HCT116 (cell line): Measurements from ENCODE around the gene VDAC1. TPM values are rescaled to one million over a fixed set of nuclear protein-coding genes. Genes with fewer than 3 reads are reported as not detected.

ENCODE experiments used
- ATAC-seq: fragments of 200-7000 bp; cut with Tn5 transposase; 2 replicates; pipeline ENCODE4 v1.9.1; 2020; ENCODE audit warnings: mild to moderate bottlenecking, moderate library complexity
- BruUV-seq: library from RNA; stranded (reverse); fragments of 400-500 nt; replicated peaks from 2 replicates; lab custom pipeline; 2021; lab: Mats Ljungman, UMichigan
- CTCF ChIA-PET: fragments of 300-600 bp; sonication (Branson Sonifier 250); formaldehyde crosslinking; loops from one replicate; lab custom pipeline; 2021; ENCODE audit warnings: antibody characterized with exemption; lab: Charles Lee
- POLR2A ChIA-PET: fragments of 300-600, 350-600 bp; sonication (Branson Sonifier 250); formaldehyde crosslinking; loops from one replicate; lab custom pipeline; 2021; ENCODE audit warnings: antibody characterized with exemption; lab: Charles Lee
- RAD21 ChIA-PET, 2 experiments: fragments of 300-600 bp; sonication (Branson Sonifier 250); formaldehyde crosslinking; loops; one replicate each; lab custom pipeline; 2023; ENCODE audit warnings: low total read pairs in 2 of 2; ENCODE audit not compliant: uncharacterized antibody in 2 of 2, unreplicated experiment in 2 of 2, low non-redundant PET in 1 of 2; lab: Charles Lee
- DNase-seq: peaks from one replicate; pipeline ENCODE4 v3.0.0-alpha.2; 2010; ENCODE audit warnings: low read depth, low spot score
- H2AFZ ChIP-seq: fragments of 200-600 bp; shearing (Covaris generic), sonication (generic); 2 replicates; pipeline ENCODE4 v1.6.1; 2017; ENCODE audit warnings: low read depth, mixed run types, mixed read lengths, antibody characterized with exemption, low read length; ENCODE audit not compliant: poor library complexity, severe bottlenecking
- H3K27ac ChIP-seq: 2 replicates; pipeline ENCODE4 v1.5.1; 2012; ENCODE audit warnings: low read depth, low read length
- H3K27me3 ChIP-seq: fragments of 200-600 bp; sonication (generic); 2 replicates; pipeline ENCODE4 v1.6.1; 2016; ENCODE audit warnings: mixed run types, low read length, mixed read lengths; ENCODE audit not compliant: insufficient read depth
- H3K36me3 ChIP-seq, 2 experiments: fragments of 200-500 bp in 1 of 2; fragments of 200-600 bp in 1 of 2; sonication (Bioruptor generic) in 1 of 2; sonication (generic) in 1 of 2; 2 replicates each; pipeline versions ENCODE4 v1.5.1 to v1.6.1; 2014 to 2016; ENCODE audit warnings: low read length in 2 of 2, inconsistent platforms in 1 of 2, mixed read lengths in 1 of 2, mixed run types in 1 of 2; ENCODE audit not compliant: insufficient read depth in 2 of 2, control insufficient read depth in 1 of 2
- H3K4me1 ChIP-seq, 2 experiments: fragments of 200-600 bp in 1 of 2; sonication (generic) in 1 of 2; 2 replicates each; pipeline versions ENCODE4 v1.5.1 to v1.6.1; 2012 to 2017; ENCODE audit warnings: low read length in 2 of 2, inconsistent platforms in 1 of 2, mild to moderate bottlenecking in 1 of 2, mixed read lengths in 1 of 2, mixed run types in 1 of 2, moderate library complexity in 1 of 2; ENCODE audit not compliant: insufficient read depth in 2 of 2, control insufficient read depth in 1 of 2
- H3K4me2 ChIP-seq: fragments of 200-600 bp; sonication (generic); 2 replicates; pipeline ENCODE4 v1.6.1; 2017; ENCODE audit warnings: mixed run types, low read length, mixed read lengths
- H3K4me3 ChIP-seq, 2 experiments: fragments of 200-600 bp in 1 of 2; sonication (generic) in 1 of 2; replicated peaks in 1 of 2; 2 replicates each; pipeline ENCODE4 v1.5.1; 2011 to 2016; ENCODE audit warnings: low read length in 2 of 2, control low read depth in 1 of 2, low read depth in 1 of 2, mild to moderate bottlenecking in 1 of 2, mixed read lengths in 1 of 2, mixed run types in 1 of 2
- H3K79me2 ChIP-seq: fragments of 200-600 bp; sonication (generic); 2 replicates; pipeline ENCODE4 v1.6.1; 2017; ENCODE audit warnings: mild to moderate bottlenecking, mixed run types, low read length, moderate library complexity, mixed read lengths; ENCODE audit not compliant: insufficient read depth
- H3K9ac ChIP-seq: fragments of 200-600 bp; sonication (generic); 2 replicates; pipeline ENCODE4 v1.6.1; 2016; ENCODE audit warnings: low read length, mixed read lengths
- H3K9me2 ChIP-seq: fragments of 200-600 bp; sonication (generic), shearing (Covaris generic); 2 replicates; pipeline ENCODE4 v1.6.1; 2017; ENCODE audit warnings: mixed run types, mild to moderate bottlenecking, moderate library complexity; ENCODE audit not compliant: insufficient read depth
- H3K9me3 ChIP-seq, 2 experiments: fragments of 200-500 bp in 1 of 2; fragments of 200-600 bp in 1 of 2; sonication (Bioruptor generic) in 1 of 2; sonication (generic) in 1 of 2; 2 replicates each; pipeline ENCODE4 v1.6.1; 2014 to 2017; ENCODE audit warnings: low read length in 2 of 2, mixed read lengths in 2 of 2, inconsistent platforms in 1 of 2, low read depth in 1 of 2, mild to moderate bottlenecking in 1 of 2, mixed run types in 1 of 2, moderate library complexity in 1 of 2; ENCODE audit not compliant: control insufficient read depth in 1 of 2, insufficient read depth in 1 of 2
- H4K20me1 ChIP-seq: fragments of 200-600 bp; sonication (generic), shearing (Covaris generic); 2 replicates; pipeline ENCODE4 v1.6.1; 2017; ENCODE audit warnings: mixed run types, mild to moderate bottlenecking, moderate library complexity; ENCODE audit not compliant: insufficient read depth
- ATF3 ChIP-seq: IDR thresholded peaks from 2 replicates; pipeline ENCODE4 v1.6.1; 2012
- CBX3 ChIP-seq: IDR thresholded peaks from 2 replicates; pipeline ENCODE4 v1.6.1; 2012; ENCODE audit warnings: low read depth
- CEBPB ChIP-seq: IDR thresholded peaks from 2 replicates; pipeline ENCODE4 v1.6.1; 2012; ENCODE audit warnings: low read depth
- CTCF ChIP-seq, 3 experiments: fragments of 200-600 bp in 1 of 3; sonication (generic) in 1 of 3; IDR thresholded peaks in 2 of 3; conservative IDR thresholded peaks in 1 of 3; 2 replicates each; pipeline ENCODE4 v1.5.1; 2012 to 2017; ENCODE audit warnings: low read depth in 2 of 3, low read length in 2 of 3, antibody characterized with exemption in 1 of 3, borderline replicate concordance in 1 of 3, control low read depth in 1 of 3, mild to moderate bottlenecking in 1 of 3, mixed read lengths in 1 of 3, mixed run types in 1 of 3, moderate library complexity in 1 of 3; ENCODE audit not compliant: insufficient read depth in 1 of 3
- EGR1 ChIP-seq: IDR thresholded peaks from 2 replicates; pipeline ENCODE4 v1.6.1; 2012; ENCODE audit warnings: low read depth
- ELF1 ChIP-seq: IDR thresholded peaks from 2 replicates; pipeline ENCODE4 v1.6.1; 2012; ENCODE audit warnings: low read depth, borderline replicate concordance
- EZH2 ChIP-seq: fragments of 200-600 bp; sonication (generic); IDR thresholded peaks from 2 replicates; pipeline ENCODE4 v1.6.1; 2017; ENCODE audit warnings: antibody characterized with exemption, mixed run types
- EZH2phosphoT487 ChIP-seq: fragments of 200-600 bp; IDR thresholded peaks from 2 replicates; pipeline ENCODE4 v1.6.1; 2018; ENCODE audit warnings: antibody characterized with exemption, borderline replicate concordance
- FOSL1 ChIP-seq: IDR thresholded peaks from 2 replicates; pipeline ENCODE4 v1.6.1; 2012; ENCODE audit warnings: low read depth
- JUND ChIP-seq: IDR thresholded peaks from 2 replicates; pipeline ENCODE4 v1.6.1; 2012
- MAX ChIP-seq: IDR thresholded peaks from 2 replicates; pipeline ENCODE4 v1.6.1; 2012
- POLR2A ChIP-seq: IDR thresholded peaks from 2 replicates; pipeline ENCODE4 v1.7.0; 2011; ENCODE audit warnings: borderline replicate concordance; ENCODE audit not compliant: insufficient read depth, insufficient read length; ENCODE audit errors: extremely low read depth
- POLR2AphosphoS5 ChIP-seq: IDR thresholded peaks from 2 replicates; pipeline ENCODE4 v1.6.1; 2011; ENCODE audit warnings: mild to moderate bottlenecking, low read depth, low read length, moderate library complexity
- RAD21 ChIP-seq: IDR thresholded peaks from 2 replicates; pipeline ENCODE4 v1.6.1; 2012; ENCODE audit warnings: low read depth, mild to moderate bottlenecking
- SIN3A ChIP-seq: IDR thresholded peaks from 2 replicates; pipeline ENCODE4 v1.6.1; 2012; ENCODE audit warnings: low read depth
- SRF ChIP-seq: IDR thresholded peaks from 2 replicates; pipeline ENCODE4 v1.6.1; 2012; ENCODE audit warnings: low read depth
- TCF7L2 ChIP-seq: IDR thresholded peaks from 2 replicates; pipeline ENCODE4 v1.7.0; 2011; ENCODE audit warnings: borderline replicate concordance, inconsistent platforms; ENCODE audit not compliant: insufficient read depth, insufficient read length; ENCODE audit errors: extremely low read depth
- YY1 ChIP-seq: IDR thresholded peaks from 2 replicates; pipeline ENCODE4 v1.6.1; 2011; ENCODE audit warnings: low read length, low read depth, moderate library complexity, mild to moderate bottlenecking; ENCODE audit not compliant: insufficient replicate concordance; ENCODE audit errors: extremely low read depth
- ZFX ChIP-seq: fragments of 450-650 bp; IDR thresholded peaks from 2 replicates; pipeline ENCODE4 v1.6.1; 2017
- intact Hi-C: fragments of 100-400 bp; cut with micrococcal nuclease; formaldehyde crosslinking; loops from 2 replicates; pipeline ENCODE4 v1.10.0; 2022
- total RNA-seq: library from RNA; stranded (reverse); gene quantifications from one replicate; pipeline ENCODE4 v1.2.1, GENCODE V29; 2021; ENCODE audit not compliant: unreplicated experiment

Gene VDAC1
- total RNA-seq, 1 experiment from 2014 or later, result 269 TPM

- H3K27me3 ChIP-seq, result peaks cover 13% of the 10 kb centered on the region
- H3K79me2 ChIP-seq, result no peaks in the 10 kb centered on the region
- H4K20me1 ChIP-seq, result no peaks in the 10 kb centered on the region
- no peak overlapping the region for H3K27ac ChIP-seq
- H3K4me1 ChIP-seq, result no peaks in the 10 kb centered on the region
- RAD21 ChIA-PET, result no interaction called here
- TF ChIP-seq EZH2 (no peak), ATF3 (no peak), YY1 (no peak), EZH2phosphoT487 (no peak), RAD21 (no peak), JUND (no peak)
- H3K4me2 ChIP-seq, result no peak overlapping the region
- ATAC-seq (no peak), DNase-seq (no peak)
- intact Hi-C loops, result no loop called here
- POLR2A ChIA-PET, result no interaction called here
- H2AFZ ChIP-seq, result no peak overlapping the region
- H3K4me3 ChIP-seq, result no peak overlapping the region
- H3K9me3 ChIP-seq, result no peaks in the 10 kb centered on the region
- CTCF ChIA-PET, result no interaction called here
- H3K36me3 ChIP-seq, result no peaks in the 10 kb centered on the region
- no peaks in the 10 kb centered on the region for H3K9me2 ChIP-seq
- no TSS peak for BruUV-seq
- no peak overlapping the region for H3K9ac ChIP-seq
Measured at GRCh38 chr5:133925269-133925668, 79.5 kb downstream of the VDAC1 start.

GRCh38 chr5:133924221-133924920, 80.4 kb downstream of the VDAC1 start:
- intact Hi-C loops, result no loop called here

More at GRCh38 chr5:133924221-133924920, 80.4 kb downstream of the VDAC1 start:
- H2AFZ ChIP-seq, result no peak overlapping the region
- no peaks in the 10 kb centered on the region for H4K20me1 ChIP-seq
- no peak overlapping the region for H3K4me2 ChIP-seq
- H3K4me3 ChIP-seq, result no peak overlapping the region
- H3K79me2 ChIP-seq, result no peaks in the 10 kb centered on the region
- no peaks in the 10 kb centered on the region for H3K9me2 ChIP-seq
- no peaks in the 10 kb centered on the region for H3K4me1 ChIP-seq
- ChIA-PET RAD21 (no interaction called here), CTCF (no interaction called here), POLR2A (no interaction called here)
- TF ChIP-seq CBX3, result no peak
- no peak for TF ChIP-seq JUND
- no peak for TF ChIP-seq ELF1
- TF ChIP-seq TCF7L2, result no peak
- no peak for TF ChIP-seq SIN3A
- no peak for TF ChIP-seq CTCF (IDR thresholded peaks at IDR 0.05 in 2 of 3, conservative IDR thresholded peaks at IDR 0.05 in 1 of 3; ENCODE audit: borderline replicate concordance in 1 of 3, insufficient read depth in 1 of 3, low read depth in 2 of 3, low read length in 2 of 3)
- no peak for TF ChIP-seq POLR2AphosphoS5
- TF ChIP-seq MAX, result no peak
- TF ChIP-seq EGR1, result no peak
- TF ChIP-seq EZH2phosphoT487, result no peak
- no peak for TF ChIP-seq CEBPB
- TF ChIP-seq SRF, result no peak
- TF ChIP-seq FOSL1, result no peak
- TF ChIP-seq ATF3, result no peak
- no peak for TF ChIP-seq YY1
- TF ChIP-seq RAD21, result no peak
- no peak for TF ChIP-seq POLR2A
- TF ChIP-seq ZFX, result no peak
- no peaks in the 10 kb centered on the region for H3K36me3 ChIP-seq
- DNase-seq (no peak), ATAC-seq (no peak)
- BruUV-seq, result no TSS peak
- H3K9me3 ChIP-seq, result no peaks in the 10 kb centered on the region
- no peak overlapping the region for H3K9ac ChIP-seq
- no peak overlapping the region for H3K27ac ChIP-seq
- H3K27me3 ChIP-seq, result peaks cover 13% of the 10 kb centered on the region
